GM12878 (cell line): ENCODE results near the gene L1CAM.

Experiments
- BRCA1 ChIP-seq: IDR thresholded peaks from 2 replicates; pipeline ENCODE4 v1.6.1; 2011; ENCODE audit warnings: low read depth, low read length, improper control_type of control experiment
- CTCF ChIP-seq, 3 experiments: IDR thresholded peaks in 2 of 3; conservative IDR thresholded peaks in 1 of 3; 2 replicates each; pipeline ENCODE4 v1.5.1; 2011; ENCODE audit warnings: low read depth in 3 of 3, low read length in 3 of 3, mild to moderate bottlenecking in 3 of 3, control low read depth in 2 of 3, moderate library complexity in 2 of 3, inconsistent platforms in 1 of 3, mixed read lengths in 1 of 3; ENCODE audit not compliant: control insufficient read depth in 2 of 3, insufficient read depth in 1 of 3; ENCODE audit errors: extremely low read depth in 1 of 3
- NRF1 ChIP-seq: conservative IDR thresholded peaks from 2 replicates; pipeline ENCODE4 v1.6.1; 2011; ENCODE audit warnings: mild to moderate bottlenecking, low read depth, low read length, improper control_type of control experiment
- SKIL ChIP-seq: fragments of 450-650 bp; IDR thresholded peaks from 2 replicates; pipeline ENCODE4 v1.6.1; 2017; ENCODE audit warnings: mild to moderate bottlenecking, low read depth, inconsistent platforms; ENCODE audit not compliant: poor library complexity, severe bottlenecking

GRCh38 chrX:153878969-153879653, 6.9 kb downstream of the L1CAM start:
- TF ChIP-seq SKIL (no peak), CTCF (IDR thresholded peaks at IDR 0.05 in 2 of 3, conservative IDR thresholded peaks at IDR 0.05 in 1 of 3; ENCODE audit: control insufficient read depth in 2 of 3, extremely low read depth in 1 of 3, insufficient read depth in 1 of 3, low read depth in 3 of 3, low read length in 3 of 3) (no peak), NRF1 (no peak), BRCA1 (no peak)
